Effector CD8-positive, alpha-beta T cell (primary cell): ENCODE measurements around the gene LRRC4C.

Experiments
- DNase-seq: peaks from one replicate; lab custom pipeline; 2025; lab: John Stamatoyannopoulos, UW

LRRC4C gene

GRCh38 chr11:40104941-40105550 is 1354.4 kb downstream of the LRRC4C start:
- no peak for DNase-seq

DNA sequence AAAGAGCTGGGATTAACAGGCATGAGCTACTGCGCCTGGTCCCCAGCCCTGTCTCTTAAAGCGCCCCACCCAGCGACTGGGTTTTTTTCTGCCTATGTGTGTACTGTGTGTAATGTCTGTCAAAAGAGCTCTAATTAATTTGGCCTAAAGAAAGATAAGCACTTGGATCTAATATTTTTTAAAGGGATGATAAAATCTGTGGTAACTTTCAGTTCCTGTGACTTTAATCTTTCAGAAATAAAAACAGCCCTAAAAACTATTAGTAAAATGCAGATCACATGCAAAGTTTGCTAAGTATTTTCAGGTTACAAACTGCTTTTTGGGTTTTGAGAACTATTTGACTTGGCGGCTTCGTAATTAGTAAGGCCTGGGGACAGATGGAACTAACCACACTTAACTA is 1358.7 kb downstream of the LRRC4C start:
- no peak for DNase-seq

DNA sequence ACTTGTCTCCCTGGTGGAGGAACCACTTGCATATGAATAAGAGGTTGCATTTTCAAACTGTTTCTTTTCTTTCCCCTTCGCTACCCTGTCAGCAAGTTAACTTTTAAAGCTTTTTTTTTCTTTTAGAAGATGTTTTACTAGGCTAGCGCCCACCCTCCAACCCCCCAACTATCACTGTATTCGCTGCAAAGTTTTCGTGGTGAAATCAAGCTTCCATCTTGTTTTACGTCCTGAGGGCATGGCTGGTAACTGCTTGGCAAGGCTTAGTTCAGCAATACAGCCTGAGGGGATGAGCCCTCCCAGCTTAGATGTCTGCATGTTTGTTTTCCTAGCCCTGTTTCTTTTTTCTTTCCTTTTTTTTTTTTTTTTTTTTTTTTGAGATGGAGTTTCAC is 1359.3 kb downstream of the LRRC4C start:
- no peak for DNase-seq

- DNase-seq = no peak
These were observed 1359.9 kb downstream of the LRRC4C start for GRCh38 chr11:40099426-40100161.

GRCh38 chr11:40095446-40095845 is 1364.0 kb downstream of the LRRC4C start:
- DNase-seq = no peak

DNA sequence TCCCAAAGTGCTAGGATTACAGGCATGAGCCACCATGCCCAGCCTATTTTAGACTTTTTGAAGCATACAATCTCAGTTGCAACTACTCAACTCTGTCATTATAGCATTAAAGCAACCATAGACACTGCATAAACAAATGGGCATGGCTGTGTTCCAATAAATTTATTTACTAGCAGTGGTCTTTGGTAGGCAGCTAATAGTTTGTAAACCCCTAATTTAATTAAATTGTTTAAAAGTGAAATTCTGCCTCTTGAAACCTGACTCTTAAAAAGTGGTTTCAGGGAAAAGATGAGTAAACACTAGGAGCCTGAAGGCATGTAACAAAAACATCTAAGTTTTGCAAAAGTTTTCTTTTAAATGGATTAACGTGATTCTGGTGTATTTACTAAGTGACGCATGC is 1364.5 kb downstream of the LRRC4C start:
- DNase-seq = no peak

DNA sequence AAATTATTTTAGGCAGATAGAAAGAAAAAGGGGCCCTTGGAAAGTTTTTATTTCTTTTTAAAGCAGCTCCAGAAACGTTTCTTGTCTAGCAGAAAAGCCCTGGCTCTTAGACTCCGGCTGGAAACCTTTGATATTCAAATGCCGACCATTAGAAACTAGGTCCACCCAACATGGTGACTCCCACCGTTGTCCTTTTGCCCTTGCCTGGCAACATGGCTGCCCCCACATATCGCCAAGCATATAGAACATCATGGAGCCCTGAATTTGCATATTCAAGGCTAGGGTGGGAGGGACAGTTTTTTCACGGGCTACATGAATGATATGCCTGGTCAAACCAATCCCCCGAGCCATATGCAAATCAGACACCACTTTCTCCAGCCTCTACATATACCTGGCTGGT is 1379.0 kb downstream of the LRRC4C start:
- no peak for DNase-seq
